ENCODE data around the gene ST6GALNAC3. TPM values are rescaled to one million over a fixed set of nuclear protein-coding genes. Genes with fewer than 3 reads are reported as not detected.

ST6GALNAC3 gene
- total RNA-seq, 1 donor from 2014 or later = 0.72 TPM

DNA sequence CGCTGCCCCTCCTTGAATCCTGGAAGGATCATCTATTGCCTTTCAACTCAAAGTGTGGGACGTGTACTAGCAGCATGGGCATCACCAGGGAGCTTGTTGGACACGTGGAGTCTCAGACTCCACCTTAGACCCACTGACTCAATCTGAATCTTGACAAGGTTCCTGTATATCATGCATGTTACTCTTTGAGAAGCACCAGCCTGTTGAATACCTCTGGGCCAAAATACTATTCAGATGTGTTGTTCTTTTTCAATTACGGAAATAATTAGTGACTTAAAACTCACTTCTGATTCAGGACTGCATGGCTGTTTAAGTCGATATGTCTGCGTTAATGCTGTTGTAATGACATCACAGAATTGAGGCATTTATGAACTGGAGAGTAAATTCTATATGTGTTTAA, 70.8 kb downstream of the ST6GALNAC3 start:
- no peak for ATAC-seq

DNA sequence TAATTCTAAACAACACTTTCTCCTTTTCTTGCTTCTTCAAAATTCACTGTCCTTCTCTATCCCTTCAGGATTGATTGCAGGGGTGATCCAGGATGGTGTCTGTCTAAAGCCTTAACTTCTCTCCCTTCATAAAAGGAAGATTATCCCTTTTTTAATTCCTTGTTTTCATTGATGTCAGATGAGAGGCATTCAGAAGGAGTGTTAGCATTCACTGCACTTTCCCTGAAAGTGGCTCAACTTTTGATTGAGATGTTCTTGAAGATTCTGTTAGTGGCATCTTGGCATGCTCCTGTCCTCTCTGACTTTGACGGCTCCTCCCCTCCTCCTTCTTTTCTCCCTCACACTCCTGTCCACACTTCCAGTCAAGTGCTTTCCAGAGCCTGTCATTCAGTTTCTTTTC, 71.6 kb downstream of the ST6GALNAC3 start:
- ATAC-seq = no peak

DNA sequence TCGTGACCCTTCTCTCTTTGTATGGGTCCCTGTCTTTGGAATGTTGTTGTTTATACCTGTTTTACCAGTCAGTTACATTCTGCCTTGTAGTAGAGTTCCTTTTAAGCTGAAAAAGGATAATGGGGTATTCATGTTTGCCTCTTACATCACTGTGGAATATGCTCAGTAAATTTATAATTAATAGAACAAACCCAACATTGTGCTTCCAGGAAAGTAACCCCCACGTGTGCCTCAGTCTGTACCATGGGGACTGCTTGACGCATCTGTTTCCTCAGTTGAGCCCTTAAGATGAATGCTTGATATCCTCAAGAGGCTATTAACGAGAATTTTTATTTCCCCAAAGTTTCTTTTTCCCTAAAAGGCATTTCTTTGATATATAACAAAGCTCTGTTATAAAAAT, 73.4 kb downstream of the ST6GALNAC3 start:
- ATAC-seq = no peak

DNA sequence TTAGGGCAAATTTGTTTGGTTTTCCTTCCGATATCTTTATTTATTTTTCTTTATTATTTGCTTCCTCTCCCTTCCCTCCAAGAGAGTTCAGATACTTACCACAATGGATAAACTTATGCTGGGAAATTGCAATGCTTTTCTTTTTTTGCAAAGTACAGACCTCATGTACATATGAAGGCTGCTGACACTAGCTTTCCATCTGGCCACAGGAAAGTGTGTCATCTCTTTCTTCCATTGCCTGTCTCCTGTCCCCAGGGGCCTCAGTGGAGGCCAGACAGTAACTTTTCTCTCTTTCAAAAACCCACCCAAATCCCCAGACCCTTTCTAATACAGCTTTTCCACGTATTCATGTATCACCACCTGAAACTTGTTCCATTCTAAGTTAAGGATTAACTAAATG, 73.9 kb downstream of the ST6GALNAC3 start:
- no peak for ATAC-seq

DNA sequence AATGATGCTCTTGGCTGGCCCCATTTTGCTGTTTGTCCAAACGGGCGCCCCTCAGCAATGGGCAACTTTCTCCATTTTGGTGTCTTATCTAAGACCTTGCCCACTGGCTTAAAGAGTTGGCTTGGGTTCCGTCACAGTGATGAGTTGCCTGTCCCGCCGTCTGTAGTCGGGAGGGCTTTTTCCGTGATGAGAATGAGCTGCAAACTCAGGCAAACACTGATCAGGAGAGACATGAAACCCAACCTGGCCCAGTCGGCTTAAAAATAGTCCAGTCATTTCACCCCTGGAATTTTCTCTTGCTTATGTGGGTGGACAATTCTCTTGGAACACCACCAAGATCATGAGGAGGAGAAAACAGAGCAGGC, 79.3 kb downstream of the ST6GALNAC3 start:
- no peak for ATAC-seq

DNA sequence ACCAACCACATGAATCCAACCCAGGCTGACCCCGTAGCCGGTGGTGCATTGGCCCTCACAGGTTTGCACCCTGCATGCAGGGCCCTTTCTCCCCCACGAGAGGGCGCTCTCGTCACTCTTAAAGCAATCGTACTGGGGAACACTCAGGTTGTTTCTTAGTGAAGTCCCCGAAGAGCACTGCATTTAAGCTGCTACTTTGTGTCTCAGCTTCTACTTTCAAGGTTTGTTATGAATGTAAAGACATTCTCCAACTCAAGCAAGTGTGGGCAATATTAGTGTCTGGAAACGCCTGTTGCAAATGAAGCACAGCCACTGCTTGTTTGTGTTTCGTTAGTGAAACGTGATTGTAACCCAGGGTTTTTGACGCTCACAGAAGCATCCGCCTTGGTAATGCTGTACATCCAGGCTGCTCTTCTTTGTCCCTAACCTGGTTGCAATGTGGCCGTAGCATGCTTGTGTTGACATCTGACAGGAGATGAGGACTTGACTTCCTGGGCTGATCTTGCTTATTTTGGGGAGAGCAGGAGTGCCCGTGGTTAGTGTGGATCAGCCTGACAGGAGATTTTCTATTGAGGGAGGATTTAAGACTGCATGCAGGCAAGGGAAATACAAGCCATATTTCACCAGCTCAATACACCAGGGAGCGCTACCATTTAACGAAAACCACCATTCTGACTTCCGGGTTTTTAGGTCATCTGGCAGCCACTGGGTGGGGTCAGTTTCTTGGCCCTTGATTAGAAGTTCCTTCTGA, 79.8 kb downstream of the ST6GALNAC3 start:
- ATAC-seq = peak; percentile 88

DNA sequence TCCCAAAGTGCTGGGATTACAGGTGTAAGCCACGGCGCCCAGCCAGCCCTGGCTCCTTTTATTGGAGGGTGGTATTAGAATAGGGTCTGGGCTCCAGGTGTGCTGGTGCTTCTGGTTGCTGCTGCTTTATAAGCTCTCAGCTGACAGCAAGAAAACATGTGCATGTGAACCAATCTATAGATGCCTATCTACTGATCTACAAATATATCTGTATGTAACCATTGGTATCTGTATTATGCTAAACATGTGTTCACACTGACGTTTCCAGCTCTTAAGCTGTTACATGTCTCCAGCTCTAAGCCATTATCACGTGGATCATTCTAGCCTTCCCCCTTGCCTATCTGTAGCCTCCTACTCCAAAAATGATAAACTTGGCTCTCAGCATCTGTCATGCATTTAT, 82.4 kb downstream of the ST6GALNAC3 start:
- ATAC-seq = no peak

DNA sequence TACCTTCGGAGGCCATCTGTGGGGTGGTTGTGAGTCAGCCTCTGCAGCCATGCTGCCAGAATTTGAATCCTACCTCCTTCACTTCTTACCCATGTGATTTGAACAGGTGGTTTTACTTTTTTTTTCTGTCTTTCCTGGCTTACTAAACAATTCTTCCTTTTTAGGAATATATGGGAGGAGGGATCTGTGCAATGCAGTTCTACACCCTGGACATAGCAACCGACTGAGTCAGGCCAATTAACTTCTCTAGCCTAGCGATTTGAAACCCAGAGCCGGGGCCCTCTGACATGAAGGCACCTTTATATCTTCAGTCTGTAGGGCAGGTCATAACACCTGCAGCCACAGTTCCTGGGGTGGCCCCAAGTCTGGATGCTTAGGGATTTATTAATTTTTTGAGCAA, 83.6 kb downstream of the ST6GALNAC3 start:
- no peak for ATAC-seq

DNA sequence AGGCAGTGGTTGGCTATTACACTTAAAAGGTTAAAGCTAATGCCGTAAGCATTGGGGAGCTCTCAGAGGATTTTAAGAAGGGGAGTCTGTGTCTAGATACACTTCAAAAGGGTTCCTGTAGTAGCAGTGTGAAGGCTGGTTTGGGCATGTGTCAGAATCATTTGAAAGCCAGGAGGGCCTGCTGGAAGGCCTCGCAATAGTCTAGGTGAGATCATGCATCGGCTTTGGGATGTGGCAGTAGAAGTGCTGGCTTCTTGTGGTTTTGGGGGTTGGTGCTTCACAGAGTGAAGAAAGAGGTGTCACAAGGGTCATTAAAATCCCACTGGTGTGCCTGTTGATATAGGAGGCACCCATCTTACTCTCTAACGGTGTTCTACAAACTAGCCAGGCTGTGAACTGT, 85.7 kb downstream of the ST6GALNAC3 start:
- ATAC-seq = no peak

DNA sequence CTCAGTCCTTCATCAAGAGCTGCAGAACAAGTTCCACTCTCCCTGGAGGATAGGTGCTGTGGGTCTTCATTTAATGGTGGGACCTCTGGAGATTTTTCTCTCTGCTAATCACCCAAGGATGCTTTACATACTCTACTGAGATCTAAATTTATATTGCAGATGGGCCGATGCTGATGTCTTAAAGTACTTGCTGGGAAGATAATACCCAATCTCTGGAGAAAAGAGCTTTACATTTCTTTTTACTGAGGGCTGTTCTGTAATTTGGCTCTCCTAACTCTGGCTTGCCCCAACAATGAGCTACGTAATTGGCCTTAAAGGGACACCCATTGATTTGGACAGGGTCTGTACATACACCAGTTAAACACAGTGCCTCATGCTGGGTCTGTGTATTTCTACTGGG, 86.9 kb downstream of the ST6GALNAC3 start:
- ATAC-seq = no peak

DNA sequence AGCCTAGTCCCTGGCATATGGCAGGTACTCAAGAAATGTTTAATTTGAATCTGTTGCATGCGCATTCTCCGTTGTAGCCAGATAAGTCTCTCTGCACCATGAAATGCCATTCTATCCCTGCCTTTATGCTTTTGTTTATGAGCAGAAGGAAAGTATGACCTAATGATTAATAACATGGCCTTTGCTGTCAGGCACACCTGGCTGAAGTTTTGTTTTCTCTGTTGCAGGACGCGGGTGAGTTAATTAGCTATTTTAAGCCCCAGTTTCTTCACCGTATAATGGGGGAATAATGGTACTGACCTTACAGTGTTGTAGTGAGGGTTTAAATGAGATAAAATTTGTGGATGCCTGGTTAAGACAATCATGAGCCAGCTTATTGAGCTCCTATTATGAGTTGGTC, 87.7 kb downstream of the ST6GALNAC3 start:
- no peak for ATAC-seq

DNA sequence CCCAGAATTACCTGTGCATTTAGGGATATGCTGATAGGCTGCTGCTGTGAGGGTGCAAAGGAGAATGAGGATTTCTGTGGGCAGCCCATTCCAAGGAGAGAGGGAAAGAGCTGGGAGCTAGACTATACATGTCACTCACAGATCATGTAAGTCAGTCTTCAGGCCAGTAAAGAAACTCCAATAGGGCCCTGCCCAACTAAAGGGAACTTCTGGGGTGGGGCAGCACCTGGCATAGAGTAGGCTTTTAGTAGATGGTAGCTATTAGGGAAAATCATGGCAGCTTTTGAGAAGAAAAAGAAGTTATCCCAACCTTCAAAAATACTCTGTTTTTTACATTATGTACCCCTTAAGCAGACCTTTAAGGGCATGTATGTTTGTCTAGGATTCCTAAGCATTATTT, 89.6 kb downstream of the ST6GALNAC3 start:
- ATAC-seq = no peak

DNA sequence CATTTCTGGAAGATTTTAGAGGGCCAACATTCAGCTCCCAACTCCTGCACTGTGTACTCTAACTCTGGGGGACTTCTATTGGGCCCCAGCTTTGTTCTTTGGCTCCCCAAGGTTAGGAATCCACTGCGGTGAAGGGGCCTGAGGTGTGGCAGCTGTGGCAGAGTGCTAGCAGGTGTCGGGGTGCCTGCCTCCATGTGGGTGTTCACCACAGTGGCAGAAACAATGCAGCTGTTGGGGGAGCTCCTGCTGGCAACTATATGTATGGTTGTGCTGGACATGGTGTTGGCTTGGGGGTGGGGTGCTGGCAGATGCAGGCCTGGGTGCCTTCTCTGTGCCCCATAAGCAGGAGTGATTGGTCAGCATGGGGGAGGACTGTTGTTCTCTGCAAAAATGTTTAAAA, 95.5 kb downstream of the ST6GALNAC3 start:
- no peak for ATAC-seq

DNA sequence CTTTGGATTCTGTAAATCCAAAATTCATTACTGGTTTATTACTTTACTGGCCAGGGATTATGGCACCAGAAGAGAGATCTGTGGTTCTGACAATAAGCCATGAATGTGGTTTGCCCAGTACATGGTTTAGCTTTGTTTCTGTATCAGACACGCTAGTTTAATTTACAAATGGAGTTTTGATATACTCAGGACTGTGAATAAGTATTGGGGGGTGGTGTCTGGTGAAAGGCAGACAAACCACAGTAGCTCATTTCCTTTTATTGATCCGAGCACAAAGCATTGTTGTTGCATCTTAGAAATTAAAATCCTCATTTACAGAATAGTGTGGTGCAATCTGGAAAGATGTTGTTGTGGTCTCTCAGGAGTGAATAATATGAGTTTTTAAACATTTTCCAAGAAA, 96.0 kb downstream of the ST6GALNAC3 start:
- no peak for ATAC-seq

DNA sequence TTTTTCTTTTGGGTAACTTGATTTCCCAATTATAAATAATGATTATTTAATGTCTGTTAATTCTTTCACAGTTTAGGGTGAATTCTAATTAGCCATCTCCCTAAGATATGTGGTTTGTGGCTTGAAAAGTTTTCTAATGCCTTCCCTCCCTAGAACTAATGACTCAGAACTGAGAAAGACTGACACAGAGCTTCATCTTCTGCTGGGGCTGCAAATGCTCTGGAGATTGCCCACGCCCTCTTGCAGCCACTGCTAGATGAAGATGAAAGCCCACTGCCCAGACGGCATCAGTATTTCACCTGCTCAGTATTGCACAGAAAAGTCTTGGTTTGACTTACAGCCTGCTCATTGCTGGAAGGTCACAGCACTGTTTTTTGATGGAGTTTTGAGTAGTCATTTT, 101.5 kb downstream of the ST6GALNAC3 start:
- ATAC-seq = no peak

DNA sequence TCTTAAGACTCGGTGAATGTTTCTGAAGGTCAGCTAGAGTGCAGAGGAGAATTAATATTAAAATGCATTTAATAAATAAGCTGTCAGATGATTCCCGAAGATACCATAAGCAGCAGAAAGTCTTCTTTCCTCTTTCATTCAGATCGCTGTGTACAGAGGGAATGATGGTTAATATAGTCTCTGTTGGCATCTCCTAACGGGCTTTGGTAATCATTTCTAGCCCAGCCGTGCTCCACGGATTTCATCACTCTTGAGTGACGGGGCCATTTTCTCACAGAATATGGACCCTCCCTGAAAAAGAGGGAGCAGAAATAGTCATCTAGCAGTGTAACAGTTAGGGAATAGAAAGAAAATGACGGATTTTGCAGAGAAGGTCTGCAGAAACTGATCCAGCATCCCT, 103.1 kb downstream of the ST6GALNAC3 start:
- ATAC-seq = no peak

DNA sequence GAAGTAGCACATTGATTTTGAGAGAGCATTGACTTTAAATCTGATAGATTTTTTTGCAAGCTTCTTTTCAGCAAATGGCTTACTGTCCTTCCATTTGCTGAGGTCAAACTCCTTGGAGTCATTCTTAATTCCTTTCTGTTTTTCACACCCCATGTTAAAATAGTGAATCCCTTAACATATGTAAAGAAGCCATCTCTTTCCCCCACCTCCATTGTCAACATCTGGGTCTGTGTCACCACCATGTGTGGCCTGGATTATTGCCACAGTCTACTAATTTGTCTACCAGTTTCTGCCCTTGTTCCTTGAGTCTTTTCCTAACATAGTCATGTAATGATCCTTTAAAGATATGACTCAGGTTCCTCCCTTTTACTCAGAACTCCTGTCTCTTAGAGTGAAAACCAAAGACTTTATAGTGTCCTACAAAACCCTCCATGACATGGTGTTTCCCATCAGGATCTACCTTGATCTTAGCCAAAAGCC, 104.7 kb downstream of the ST6GALNAC3 start:
- ATAC-seq = no peak

DNA sequence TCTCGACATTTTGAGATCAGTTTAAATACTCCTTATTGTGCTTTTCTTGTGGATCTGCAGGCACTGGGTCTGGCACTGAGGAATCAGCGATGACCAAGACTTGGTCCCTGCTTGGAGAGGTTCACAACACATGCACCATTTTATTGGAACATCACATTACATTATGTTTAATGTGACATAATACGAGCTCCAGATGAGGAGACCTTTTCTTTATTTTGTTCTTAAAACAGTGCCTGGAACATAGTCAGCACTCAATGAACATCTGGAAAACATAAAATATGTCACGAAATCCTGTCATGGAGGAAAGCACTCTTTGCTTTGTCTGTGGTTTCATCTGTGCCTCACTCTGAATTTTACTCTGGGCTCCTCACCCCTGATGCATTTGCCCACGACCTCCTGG, 110.7 kb downstream of the ST6GALNAC3 start:
- no peak for ATAC-seq

DNA sequence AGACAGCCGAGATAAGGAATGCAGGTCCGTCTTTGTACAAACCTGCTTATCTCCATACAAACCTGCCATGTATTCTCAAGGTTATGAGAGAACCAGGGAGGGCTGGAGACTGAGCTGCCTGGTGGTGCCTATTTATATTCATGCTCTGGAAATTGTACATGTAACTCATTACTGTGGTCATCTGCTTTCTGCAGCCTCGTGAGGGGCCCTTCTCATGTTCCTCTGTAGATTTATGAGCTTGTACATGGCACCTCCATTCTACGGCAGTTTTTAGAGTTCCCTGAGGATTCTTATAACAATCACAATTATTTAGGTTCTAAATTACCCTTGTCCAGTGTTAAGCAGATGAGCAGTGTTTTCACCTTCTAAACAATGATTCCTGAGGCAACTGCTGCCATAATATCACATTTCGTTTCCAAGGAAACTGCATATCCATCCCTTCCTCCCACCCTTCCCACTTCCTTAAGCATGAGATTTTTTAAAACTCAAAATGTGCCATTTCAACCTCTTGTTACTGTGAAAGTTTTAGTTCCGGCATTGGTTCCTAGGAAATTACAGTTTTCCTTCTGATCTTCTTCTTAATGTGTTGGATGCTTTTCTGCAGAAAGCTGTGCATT, 112.1 kb downstream of the ST6GALNAC3 start:
- no peak for ATAC-seq

DNA sequence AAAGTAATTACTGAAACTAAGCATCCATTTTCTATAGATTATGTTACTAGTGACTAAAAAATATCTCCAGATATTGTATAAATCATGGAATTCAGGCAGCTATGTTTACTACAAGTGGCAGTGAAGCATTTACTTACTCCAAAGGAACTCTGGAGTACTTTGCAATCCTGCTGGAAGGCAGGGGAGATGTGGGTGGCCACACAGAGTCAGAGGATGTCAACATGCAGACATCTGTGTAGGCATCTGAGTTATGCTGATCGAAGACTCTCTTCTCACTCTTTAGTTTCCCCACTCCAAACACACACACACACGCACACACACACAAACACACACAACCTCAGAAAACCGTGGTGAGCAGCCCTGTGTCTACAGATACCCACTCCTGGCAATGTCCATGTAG, 112.9 kb downstream of the ST6GALNAC3 start:
- ATAC-seq = no peak

DNA sequence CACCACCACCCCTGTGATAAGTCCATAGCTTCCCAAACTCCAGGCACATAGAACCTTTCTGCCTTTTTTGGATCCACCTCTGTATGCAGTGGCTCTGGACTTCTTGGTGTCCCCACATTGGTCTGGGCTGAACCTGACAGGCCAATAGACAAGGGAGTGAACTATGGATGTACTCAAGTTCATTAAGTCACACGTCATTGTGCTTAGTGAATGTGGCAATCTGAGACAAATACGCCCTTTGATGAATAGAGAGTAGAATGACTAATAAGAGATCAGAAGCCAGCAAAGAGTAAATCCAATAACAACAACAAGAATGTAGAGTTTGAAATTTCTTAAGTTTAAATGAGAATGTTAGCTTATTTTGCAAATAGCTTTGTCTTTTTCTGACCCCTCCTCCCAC, 114.8 kb downstream of the ST6GALNAC3 start:
- ATAC-seq = no peak

DNA sequence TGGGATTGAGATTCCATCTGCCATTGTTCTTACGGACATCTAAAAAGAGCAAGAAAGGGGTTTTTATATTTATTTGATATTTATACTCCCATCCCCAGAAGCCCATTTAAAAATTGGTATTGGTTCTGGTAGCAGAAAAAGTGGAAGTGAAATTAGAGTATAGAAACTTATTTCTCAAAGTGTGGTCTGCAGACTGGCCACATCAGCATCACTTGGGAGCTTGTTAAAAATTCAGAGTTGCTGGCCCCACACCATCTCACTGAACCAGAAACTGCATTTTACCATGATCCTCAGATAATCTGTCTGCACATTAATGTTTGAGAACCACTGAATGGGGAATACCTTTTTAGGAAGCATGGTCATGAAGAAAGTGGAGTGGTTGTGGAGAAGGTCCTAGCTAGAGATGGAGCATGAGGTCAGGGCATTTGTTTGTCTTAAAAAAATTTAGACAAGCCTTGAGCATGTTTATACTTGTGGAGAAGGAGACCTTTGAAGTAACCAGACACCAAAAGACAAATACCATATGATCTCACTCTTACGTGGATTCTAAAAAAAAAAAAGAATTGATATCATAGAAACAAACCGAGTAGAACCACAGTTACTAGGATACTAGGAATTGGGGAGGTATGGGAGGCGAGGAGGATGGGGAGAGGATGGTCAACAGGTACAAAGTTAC, 116.3 kb downstream of the ST6GALNAC3 start:
- ATAC-seq = no peak

DNA sequence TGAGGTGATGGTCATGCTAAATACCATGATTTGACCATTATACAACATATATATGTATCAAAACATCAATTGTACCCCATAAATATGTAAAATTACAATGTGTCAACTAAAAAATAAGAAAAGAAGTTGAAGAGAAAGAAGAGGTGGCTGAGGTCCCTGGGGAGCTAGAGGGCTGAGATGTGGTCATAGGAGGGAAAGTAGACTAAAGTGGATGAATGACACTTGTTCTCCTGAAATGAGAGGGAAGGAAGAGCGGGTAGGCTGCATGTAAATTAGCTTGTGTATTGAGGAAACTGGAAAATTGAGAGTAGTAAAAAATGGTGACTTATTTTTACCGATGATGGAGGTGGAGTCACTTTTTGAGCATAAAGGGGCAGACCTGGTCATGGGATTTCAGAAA, 117.0 kb downstream of the ST6GALNAC3 start:
- no peak for ATAC-seq

DNA sequence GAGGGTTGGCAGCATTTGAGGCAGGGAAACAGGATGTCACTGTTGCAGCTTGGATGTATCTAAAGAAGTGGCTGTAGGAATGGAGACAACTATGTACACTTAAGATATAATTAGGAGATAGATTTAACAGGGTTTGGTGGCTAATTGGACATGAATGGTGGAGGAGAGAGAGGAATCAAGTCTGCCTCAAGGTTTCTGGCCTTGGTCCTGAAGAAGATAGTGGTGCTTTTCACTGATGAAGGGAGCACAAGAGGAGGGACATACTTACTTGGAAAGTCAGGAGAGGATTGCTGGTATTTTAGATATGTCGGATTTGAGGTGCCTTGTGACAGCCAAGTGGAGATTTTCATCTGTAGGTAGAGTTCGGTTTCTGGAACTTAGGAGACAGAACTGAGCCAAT, 123.9 kb downstream of the ST6GALNAC3 start:
- ATAC-seq = no peak
